VCaP (cell line): ENCODE results near the gene CISD2.
A peak's percentile ranks its signal among the peaks of the same experiment; 100 is the strongest.
"Not testable (repeated sequence)": the region's sequence is repeated elsewhere in the genome, so short reads cannot be mapped to it uniquely, and the experiment has no call there.

Experiments used
- H3K27ac ChIP-seq: fragments of 450-650 bp; 2 replicates; pipeline ENCODE4 v1.5.1; 2017
- TF ChIP-seq, protein P1 (sequence below): fragments of 450-650 bp; conservative IDR thresholded peaks from 2 replicates; pipeline ENCODE4 v1.5.1; 2017; ENCODE audit warnings: mild to moderate bottlenecking, moderate library complexity

Gene CISD2, protein sequence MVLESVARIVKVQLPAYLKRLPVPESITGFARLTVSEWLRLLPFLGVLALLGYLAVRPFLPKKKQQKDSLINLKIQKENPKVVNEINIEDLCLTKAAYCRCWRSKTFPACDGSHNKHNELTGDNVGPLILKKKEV

DNA sequence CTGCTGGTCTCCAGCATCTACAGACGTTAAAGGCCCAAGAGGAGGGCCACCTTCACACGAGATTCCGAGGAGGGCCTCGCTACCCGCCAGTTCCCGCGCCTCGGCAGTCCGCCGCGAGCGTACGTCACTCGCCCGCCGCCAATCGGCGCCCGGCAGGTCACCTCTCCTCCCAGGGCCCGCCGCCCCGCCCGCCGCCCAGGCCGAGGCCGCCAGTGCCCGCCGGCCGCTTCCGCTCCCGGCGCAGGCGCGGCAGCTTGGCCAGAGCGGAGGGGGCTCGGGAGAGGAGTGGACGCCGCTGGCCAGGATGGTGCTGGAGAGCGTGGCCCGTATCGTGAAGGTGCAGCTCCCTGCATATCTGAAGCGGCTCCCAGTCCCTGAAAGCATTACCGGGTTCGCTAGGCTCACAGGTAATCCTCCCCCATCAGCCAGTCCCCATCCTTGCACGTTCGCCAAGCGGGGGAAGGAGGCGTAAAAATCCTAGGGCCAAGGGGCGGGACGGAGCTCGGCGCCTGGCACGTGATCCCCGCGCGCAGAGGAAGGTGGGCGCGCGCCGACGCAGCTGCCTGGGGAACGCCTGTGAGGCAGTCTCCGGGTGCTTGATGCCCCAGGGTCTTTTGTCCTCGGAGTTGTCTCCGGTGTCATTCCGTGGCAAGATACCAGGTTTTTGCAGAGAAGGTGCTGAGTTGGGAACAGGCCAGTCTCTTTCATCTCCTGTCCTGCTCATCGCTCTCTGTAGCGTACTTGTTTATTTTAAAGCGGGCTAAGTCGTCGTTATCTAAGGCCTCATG, at the start of gene CISD2:
TSS of gene CISD2 (plus strand) at position 212 of the 788 bp plus-strand sequence. CDS start at position 305, 93 bp downstream.
- peak within 1 kb of the TSS; percentile 87 for H3K27ac ChIP-seq
- TF ChIP-seq, protein P1, sequence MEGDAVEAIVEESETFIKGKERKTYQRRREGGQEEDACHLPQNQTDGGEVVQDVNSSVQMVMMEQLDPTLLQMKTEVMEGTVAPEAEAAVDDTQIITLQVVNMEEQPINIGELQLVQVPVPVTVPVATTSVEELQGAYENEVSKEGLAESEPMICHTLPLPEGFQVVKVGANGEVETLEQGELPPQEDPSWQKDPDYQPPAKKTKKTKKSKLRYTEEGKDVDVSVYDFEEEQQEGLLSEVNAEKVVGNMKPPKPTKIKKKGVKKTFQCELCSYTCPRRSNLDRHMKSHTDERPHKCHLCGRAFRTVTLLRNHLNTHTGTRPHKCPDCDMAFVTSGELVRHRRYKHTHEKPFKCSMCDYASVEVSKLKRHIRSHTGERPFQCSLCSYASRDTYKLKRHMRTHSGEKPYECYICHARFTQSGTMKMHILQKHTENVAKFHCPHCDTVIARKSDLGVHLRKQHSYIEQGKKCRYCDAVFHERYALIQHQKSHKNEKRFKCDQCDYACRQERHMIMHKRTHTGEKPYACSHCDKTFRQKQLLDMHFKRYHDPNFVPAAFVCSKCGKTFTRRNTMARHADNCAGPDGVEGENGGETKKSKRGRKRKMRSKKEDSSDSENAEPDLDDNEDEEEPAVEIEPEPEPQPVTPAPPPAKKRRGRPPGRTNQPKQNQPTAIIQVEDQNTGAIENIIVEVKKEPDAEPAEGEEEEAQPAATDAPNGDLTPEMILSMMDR = no peak

DNA sequence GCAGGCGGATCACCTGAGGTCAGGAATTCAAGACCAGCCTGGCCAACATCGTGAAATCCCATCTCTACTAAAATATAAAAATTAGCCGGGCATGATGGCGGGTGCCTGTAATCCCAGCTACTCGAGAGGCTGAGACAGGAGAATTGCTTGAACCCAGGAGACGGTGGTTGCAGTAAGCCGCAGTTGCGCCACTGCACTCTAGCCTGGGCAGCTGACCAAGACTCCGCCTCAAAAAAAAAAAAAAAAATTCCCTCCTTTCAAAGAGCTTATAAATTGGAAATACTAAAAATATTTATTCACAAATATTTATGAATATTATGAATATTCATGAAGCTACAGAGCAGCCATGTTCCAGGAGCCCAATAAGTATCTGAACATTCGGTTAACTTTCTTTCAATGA, 49.7 kb upstream of the CISD2 start:
- H3K27ac ChIP-seq = not testable (repeated sequence)

DNA sequence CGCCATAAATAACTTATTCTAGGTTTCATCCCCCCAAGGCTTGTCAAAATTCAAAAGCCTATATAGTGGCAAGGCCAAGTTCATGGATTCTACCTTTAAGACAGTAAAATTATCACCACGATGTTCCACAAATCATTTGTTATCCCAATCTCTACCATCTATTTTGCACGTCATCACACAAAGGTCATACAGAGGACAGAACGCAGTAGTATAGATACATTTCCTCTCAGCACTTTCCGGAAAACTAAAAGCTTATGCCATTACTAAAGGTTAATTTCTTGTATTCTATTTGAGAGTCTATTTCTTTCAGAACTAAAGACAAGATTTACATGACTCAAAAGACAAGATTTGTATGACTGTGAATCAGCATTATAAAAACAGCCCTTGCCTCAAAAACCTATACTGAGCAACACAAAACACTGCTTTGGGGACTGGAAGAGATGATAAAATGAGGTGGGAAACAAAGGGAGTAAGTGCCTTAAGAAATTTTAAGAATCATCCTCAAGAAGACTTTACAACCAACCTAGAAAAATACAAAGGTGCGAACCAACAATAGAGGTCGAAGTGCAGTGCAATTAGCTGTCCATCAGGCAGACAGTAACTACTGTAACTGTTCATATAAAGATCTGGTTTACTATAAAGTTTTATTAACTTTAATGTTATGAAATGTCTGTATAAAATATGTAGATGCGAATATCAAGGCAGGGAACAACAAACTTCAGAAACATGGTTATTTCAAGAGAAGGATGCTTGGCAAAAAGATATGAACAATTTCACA, 49.0 kb upstream of the CISD2 start:
- H3K27ac ChIP-seq = no peak overlapping the region
- TF ChIP-seq, protein P1 = no peak

DNA sequence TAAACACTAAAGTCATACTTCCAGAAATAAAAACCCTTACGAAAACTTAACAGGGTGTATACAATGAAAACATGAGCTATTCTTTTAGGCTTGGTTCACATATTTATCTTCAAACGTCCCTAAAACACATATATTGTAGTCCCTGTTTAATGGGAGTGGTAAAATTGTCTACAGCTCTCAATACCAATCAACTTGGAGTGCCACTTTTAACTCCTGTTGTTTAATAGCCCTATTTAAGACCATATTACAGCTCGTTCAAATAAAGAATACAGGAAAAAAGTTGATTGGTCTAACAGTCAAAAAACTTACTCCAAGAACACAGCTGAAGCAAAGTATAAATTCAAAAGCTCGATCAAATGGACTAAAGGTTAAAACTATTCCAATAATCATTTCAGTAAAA, 45.3 kb upstream of the CISD2 start:
- TF ChIP-seq, protein P1 = no peak
- no peak overlapping the region for H3K27ac ChIP-seq

DNA sequence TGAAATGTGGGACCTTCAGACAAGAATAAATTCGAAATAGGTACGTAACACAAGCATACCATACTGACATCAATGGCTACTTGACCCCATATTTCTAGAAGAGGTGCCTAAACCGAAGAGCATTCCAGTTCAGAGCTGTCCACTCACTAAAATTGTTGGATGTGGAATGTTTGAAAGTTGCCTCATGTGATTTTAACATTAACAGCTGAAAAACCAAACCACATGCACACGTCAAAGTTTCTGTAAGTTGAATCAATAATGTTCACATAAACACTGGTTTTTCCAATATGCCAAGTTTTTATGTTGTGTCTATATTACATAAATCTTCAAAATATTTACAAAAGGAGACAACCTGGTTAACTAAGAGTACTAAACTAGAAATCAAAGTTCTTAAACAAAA, 44.9 kb upstream of the CISD2 start:
- no peak overlapping the region for H3K27ac ChIP-seq
- TF ChIP-seq, protein P1 = no peak

DNA sequence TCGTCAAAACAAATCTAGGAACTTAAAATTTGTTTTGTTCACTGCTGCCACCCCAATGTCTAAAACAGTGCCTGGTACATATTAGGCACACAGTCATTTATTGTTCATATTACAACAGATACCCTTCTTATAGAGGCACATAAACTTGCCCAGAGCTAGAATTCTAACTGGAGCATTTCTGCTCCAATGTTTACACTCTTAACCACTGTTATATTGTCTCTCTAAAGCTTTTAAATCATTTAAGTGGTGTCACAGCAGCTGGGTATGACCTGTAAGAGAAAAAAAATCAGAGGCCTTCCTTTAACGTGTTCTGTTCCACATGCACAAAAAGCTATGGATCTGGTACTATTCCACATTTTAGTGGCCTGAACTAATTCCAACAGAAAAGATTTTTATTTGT, 44.4 kb upstream of the CISD2 start:
- H3K27ac ChIP-seq = peak overlapping the region; percentile 100
- TF ChIP-seq, protein P1 = no peak

DNA sequence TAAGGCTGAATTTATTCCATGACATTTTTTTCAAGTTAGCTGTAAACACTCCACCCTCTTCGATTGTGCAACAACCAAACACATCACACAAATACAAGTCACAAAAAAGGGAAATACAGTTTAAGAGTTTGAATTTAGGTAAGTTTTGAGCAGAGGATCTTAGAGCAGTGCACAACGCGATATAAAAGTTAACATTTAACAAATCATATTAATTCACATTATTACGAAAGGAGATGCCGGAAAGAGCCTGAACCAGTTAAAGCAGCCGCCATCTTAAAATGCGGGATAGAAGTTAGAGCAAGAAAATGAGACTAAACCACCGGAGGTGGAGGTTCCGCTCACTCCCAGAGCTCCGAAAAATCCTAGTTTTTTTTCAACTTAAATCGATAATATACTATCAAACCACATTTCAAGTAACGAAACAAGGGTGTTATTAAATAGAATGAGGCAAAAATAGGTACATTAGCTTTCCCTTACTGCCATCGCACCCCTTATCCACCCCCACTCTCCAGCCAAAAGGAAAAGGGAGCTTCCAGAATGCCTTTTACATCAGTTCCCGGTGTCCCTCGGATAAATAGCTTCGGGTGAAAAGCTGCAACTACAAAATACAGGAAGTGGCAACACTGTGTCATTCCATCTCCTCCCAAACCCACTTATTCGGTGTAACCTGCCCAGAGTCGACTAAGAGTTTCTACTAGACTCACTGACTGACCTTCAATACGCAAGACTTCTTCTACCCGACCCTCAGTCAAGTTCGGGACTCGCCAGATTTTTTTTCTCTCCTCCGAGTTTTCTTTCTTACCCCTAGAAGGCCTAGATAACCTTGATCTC, 43.3 kb upstream of the CISD2 start:
- TF ChIP-seq, protein P1 = no peak
- peak overlapping the region; percentile 100 for H3K27ac ChIP-seq
